Neural progenitor cell (in vitro differentiated cells): ENCODE data around the gene IQCF6. TPM values are rescaled to one million over a fixed set of nuclear protein-coding genes. Genes with fewer than 3 reads are reported as not detected.
A peak's percentile ranks its signal among the peaks of the same experiment; 100 is the strongest.

Experiments used
- DNase-seq: peaks from one replicate; pipeline ENCODE4 v3.0.0-alpha.2; 2016; ENCODE audit warnings: low spot score
- H2AFZ ChIP-seq: fragments of 200-600 bp; sonication (generic); replicated peaks from 2 replicates; pipeline ENCODE4 v1.6.1; 2016; ENCODE audit warnings: antibody characterized with exemption
- H3F3A ChIP-seq: fragments of 200-600 bp; sonication (generic); 2 replicates; pipeline ENCODE4 v1.6.1; 2016; ENCODE audit warnings: antibody characterized with exemption, low read depth
- H3K27ac ChIP-seq: fragments of 200-600 bp; sonication (generic); 2 replicates; pipeline ENCODE4 v1.5.1; 2016; ENCODE audit warnings: mild to moderate bottlenecking
- H3K27me3 ChIP-seq: fragments of 200-600 bp; sonication (generic); 2 replicates; pipeline ENCODE4 v1.6.1; 2016; ENCODE audit warnings: mild to moderate bottlenecking, moderate library complexity
- H3K36me3 ChIP-seq: fragments of 200-600 bp; sonication (generic); 2 replicates; pipeline ENCODE4 v1.5.1; 2016
- H3K4me1 ChIP-seq: fragments of 200-600 bp; sonication (generic); 2 replicates; pipeline ENCODE4 v1.6.1; 2016; ENCODE audit warnings: mixed run types
- H3K4me2 ChIP-seq: fragments of 200-600 bp; sonication (generic); 2 replicates; pipeline ENCODE4 v1.6.1; 2016
- H3K4me3 ChIP-seq: fragments of 200-600 bp; sonication (generic); 2 replicates; pipeline ENCODE4 v1.5.1; 2016
- H3K79me2 ChIP-seq: fragments of 200-600 bp; sonication (generic); 2 replicates; pipeline ENCODE4 v1.6.1; 2016; ENCODE audit warnings: low read depth
- H3K9ac ChIP-seq: fragments of 200-600 bp; sonication (generic); 2 replicates; pipeline ENCODE4 v1.6.1; 2016
- H3K9me3 ChIP-seq: fragments of 200-600 bp; sonication (generic); 2 replicates; pipeline ENCODE4 v1.5.1; 2016; ENCODE audit warnings: low read depth
- H4K20me1 ChIP-seq: fragments of 200-600 bp; sonication (generic); 2 replicates; pipeline ENCODE4 v1.6.1; 2016; ENCODE audit warnings: low read depth
- H3K27ac Mint-ChIP-seq: 3 replicates; pipeline ENCODE4 v1.8.0; 2021; ENCODE audit warnings: mixed read lengths
- H3K27me3 Mint-ChIP-seq: 2 replicates; pipeline ENCODE4 v1.8.0; 2022; ENCODE audit warnings: low read depth, mild to moderate bottlenecking, inconsistent platforms, moderate library complexity, mixed read lengths; ENCODE audit not compliant: insufficient read depth
- H3K36me3 Mint-ChIP-seq: 3 replicates; pipeline ENCODE4 v1.8.0; 2021; ENCODE audit warnings: mixed read lengths
- H3K4me1 Mint-ChIP-seq: 3 replicates; pipeline ENCODE4 v1.8.0; 2021; ENCODE audit warnings: mixed read lengths
- H3K4me3 Mint-ChIP-seq: 3 replicates; pipeline ENCODE4 v1.8.0; 2021; ENCODE audit warnings: mild to moderate bottlenecking, moderate library complexity, mixed read lengths
- H3K9me3 Mint-ChIP-seq: 3 replicates; pipeline ENCODE4 v1.8.0; 2020; ENCODE audit warnings: mixed read lengths
- CTCF ChIP-seq: fragments of 200-600 bp; sonication (generic); IDR thresholded peaks from 2 replicates; pipeline ENCODE4 v1.5.1; 2017; ENCODE audit warnings: antibody characterized with exemption, mild to moderate bottlenecking
- EZH2 ChIP-seq: fragments of 200-600 bp; sonication (generic); IDR thresholded peaks from 2 replicates; pipeline ENCODE4 v1.6.1; 2017; ENCODE audit warnings: antibody characterized with exemption, mild to moderate bottlenecking, moderate library complexity
- EZH2phosphoT487 ChIP-seq: fragments of 200-600 bp; sonication (generic); IDR thresholded peaks from 2 replicates; pipeline ENCODE4 v1.6.1; 2017; ENCODE audit warnings: antibody characterized with exemption
- total RNA-seq: library from RNA; depleted of rRNA; stranded (reverse); fragments of >200 nt; gene quantifications from 2 replicates; pipeline ENCODE4 v1.2.3, GENCODE V29; 2015; ENCODE audit warnings: low replicate concordance

IQCF6 gene
- total RNA-seq, 1 donor from 2014 or later: not detected

DNA sequence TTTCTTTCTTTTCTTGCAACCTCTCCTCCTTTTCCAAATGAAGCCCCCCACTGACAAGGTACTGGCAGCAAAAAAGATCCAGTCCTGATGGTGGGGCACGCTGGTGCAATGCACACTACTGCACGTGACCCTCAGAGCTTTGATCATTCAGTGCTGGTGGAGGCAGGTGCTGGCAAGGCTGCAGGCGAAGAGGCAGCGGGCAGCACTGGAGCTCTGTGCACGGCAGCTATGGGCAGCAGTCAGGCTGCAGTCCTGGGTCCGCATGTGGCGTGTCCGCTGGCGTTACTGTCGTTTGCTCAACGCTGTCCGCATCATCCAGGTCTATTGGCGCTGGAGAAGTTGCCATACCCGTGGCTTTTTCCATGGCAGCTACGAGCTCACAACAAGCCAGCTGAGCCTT lies 40.1 kb upstream of the IQCF6 start:
- Histone ChIP-seq H3K4me2 (no peak overlapping the region), H3F3A (no peaks in the 10 kb centered on the region), H3K9ac (no peak overlapping the region), H4K20me1 (no peaks in the 10 kb centered on the region), H3K27me3 (no peaks in the 10 kb centered on the region), H3K79me2 (no peaks in the 10 kb centered on the region), H3K36me3 (no peaks in the 10 kb centered on the region), H3K27ac (no peak overlapping the region), H2AFZ (peak overlapping the region; percentile 70), H3K9me3 (no peaks in the 10 kb centered on the region), H3K4me3 (no peak overlapping the region), H3K4me1 (no peaks in the 10 kb centered on the region)
- Mint-ChIP-seq H3K9me3 (peaks cover 5% of the 10 kb centered on the region), H3K4me1 (no peaks in the 10 kb centered on the region), H3K27ac (no peak overlapping the region), H3K4me3 (no peak overlapping the region), H3K27me3 (peaks cover 6% of the 10 kb centered on the region), H3K36me3 (no peaks in the 10 kb centered on the region)
- TF ChIP-seq CTCF (no peak), EZH2phosphoT487 (no peak), EZH2 (no peak)
- DNase-seq: no peak

- no peaks in the 10 kb centered on the region for H3K9me3 ChIP-seq
- no peaks in the 10 kb centered on the region for H3K36me3 ChIP-seq
- Mint-ChIP-seq H3K4me1 (no peaks in the 10 kb centered on the region), H3K36me3 (no peaks in the 10 kb centered on the region), H3K27me3 (peaks cover 9% of the 10 kb centered on the region), H3K9me3 (peaks cover 5% of the 10 kb centered on the region), H3K4me3 (no peak overlapping the region), H3K27ac (no peak overlapping the region)
- H3K79me2 ChIP-seq: no peaks in the 10 kb centered on the region
- no peak overlapping the region for H3K4me3 ChIP-seq
- H3K4me1 ChIP-seq: no peaks in the 10 kb centered on the region
- no peak for DNase-seq
- no peak overlapping the region for H3K4me2 ChIP-seq
- no peaks in the 10 kb centered on the region for H4K20me1 ChIP-seq
- H3K9ac ChIP-seq: no peak overlapping the region
- TF ChIP-seq EZH2 (no peak), CTCF (no peak), EZH2phosphoT487 (no peak)
- no peak overlapping the region for H3K27ac ChIP-seq
- no peaks in the 10 kb centered on the region for H3F3A ChIP-seq
- H3K27me3 ChIP-seq: no peaks in the 10 kb centered on the region
- no peak overlapping the region for H2AFZ ChIP-seq
Observed at GRCh38 chr3:51817375-51817774, 38.3 kb upstream of the IQCF6 start.

DNA sequence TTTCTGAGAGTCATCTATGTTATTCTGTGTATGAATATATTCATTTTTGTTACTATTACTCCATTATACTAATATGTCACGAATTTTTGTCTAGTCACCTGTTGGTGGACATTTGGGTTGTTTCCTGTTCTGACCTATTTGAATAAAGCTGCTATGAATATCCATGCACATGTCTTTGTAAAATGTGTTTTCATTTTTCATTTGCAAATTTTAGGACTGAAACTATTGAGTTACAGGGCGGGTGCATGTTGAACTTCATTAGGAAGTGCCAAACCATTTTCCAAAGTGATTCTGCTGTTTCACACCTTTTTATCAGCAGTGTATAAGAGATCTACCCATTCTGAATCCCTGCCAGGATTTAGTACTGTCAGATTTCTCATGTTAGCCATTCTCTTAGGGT lies 37.7 kb upstream of the IQCF6 start:
- peaks cover 7% of the 10 kb centered on the region for H3K27me3 Mint-ChIP-seq
- no peak for TF ChIP-seq CTCF
- no peak for TF ChIP-seq EZH2phosphoT487
- TF ChIP-seq EZH2: no peak
- no peaks in the 10 kb centered on the region for H3K4me1 Mint-ChIP-seq
- Histone ChIP-seq H3K4me2 (no peak overlapping the region), H3K4me3 (no peak overlapping the region), H2AFZ (no peak overlapping the region), H3K36me3 (no peaks in the 10 kb centered on the region), H3K9ac (no peak overlapping the region), H3K27me3 (no peaks in the 10 kb centered on the region), H3K9me3 (no peaks in the 10 kb centered on the region), H3K79me2 (no peaks in the 10 kb centered on the region), H3K27ac (no peak overlapping the region), H4K20me1 (no peaks in the 10 kb centered on the region), H3K4me1 (no peaks in the 10 kb centered on the region), H3F3A (no peaks in the 10 kb centered on the region)
- no peak for DNase-seq
- no peak overlapping the region for H3K4me3 Mint-ChIP-seq
- H3K27ac Mint-ChIP-seq: no peak overlapping the region
- H3K9me3 Mint-ChIP-seq: peaks cover 4% of the 10 kb centered on the region
- no peaks in the 10 kb centered on the region for H3K36me3 Mint-ChIP-seq
